A549 (cell line): ENCODE results near the gene SLC26A1.

Experiments used
- BHLHE40 ChIP-seq: IDR thresholded peaks from 2 replicates; pipeline ENCODE4 v1.6.1; 2012; ENCODE audit warnings: low read depth, low read length, inconsistent platforms
- CTCF ChIP-seq: fragments of >200 bp; sonication (Bioruptor Twin); formaldehyde crosslinking; IDR thresholded peaks from 3 replicates; pipeline ENCODE4 v1.5.1; 2016
- EHMT2 ChIP-seq: fragments of 200-600 bp; sonication (generic); IDR thresholded peaks from 2 replicates; pipeline ENCODE4 v1.6.1; 2016; ENCODE audit warnings: antibody characterized with exemption, low read depth, mild to moderate bottlenecking, moderate library complexity
- ELK1 ChIP-seq: fragments of 150-350 bp; IDR thresholded peaks from 2 replicates; pipeline ENCODE4 v1.6.1; 2014; ENCODE audit warnings: low read depth, mild to moderate bottlenecking, low read length
- EP300 ChIP-seq, 2 experiments: fragments of >200 bp; sonication (Bioruptor Twin); formaldehyde crosslinking; IDR thresholded peaks; 2 replicates in 1 of 2; 3 replicates in 1 of 2; pipeline ENCODE4 v1.6.1; 2016 to 2017
- ESRRA ChIP-seq: fragments of 150-350 bp; IDR thresholded peaks from 2 replicates; pipeline ENCODE4 v1.6.1; 2014; ENCODE audit warnings: mild to moderate bottlenecking, low read length, borderline replicate concordance
- FOXS1 ChIP-seq: fragments of 250-450 bp; sonication (Bioruptor Pico); IDR thresholded peaks from 2 replicates; pipeline ENCODE4 v1.5.0; 2020; ENCODE audit warnings: mild to moderate bottlenecking, moderate library complexity
- HDAC2 ChIP-seq: fragments of 200-600 bp; sonication (generic); IDR thresholded peaks from 2 replicates; pipeline ENCODE4 v1.6.1; 2016
- MAX ChIP-seq: IDR thresholded peaks from 2 replicates; pipeline ENCODE4 v1.6.1; 2012
- NFE2L2 ChIP-seq: fragments of 150-350 bp; conservative IDR thresholded peaks from 2 replicates; pipeline ENCODE4 v1.6.1; 2014; ENCODE audit warnings: low read length
- POLR2A ChIP-seq: IDR thresholded peaks from 2 replicates; pipeline ENCODE4 v1.6.1; 2012; ENCODE audit warnings: mild to moderate bottlenecking, low read length
- SMC3 ChIP-seq: fragments of >200 bp; sonication (Bioruptor Twin); formaldehyde crosslinking; IDR thresholded peaks from 3 replicates; pipeline ENCODE4 v1.6.1; 2018; ENCODE audit warnings: inconsistent platforms

- TF ChIP-seq POLR2A (no peak), HDAC2 (no peak), ESRRA (no peak), CTCF (no peak), ELK1 (no peak), BHLHE40 (no peak), NFE2L2 (no peak), FOXS1 (no peak), EHMT2 (no peak), SMC3 (no peak), EP300 (IDR thresholded peaks at IDR 0.05) (no peak), MAX (no peak)
These were observed 44.0 kb upstream of the SLC26A1 start for GRCh38 chr4:1036976-1037810.
